ENCODE results near the gene STC2.

GRCh38 chr5:173333925-173334661, 5.9 kb upstream of the STC2 start:
- TF ChIP-seq CTCF (optimal IDR thresholded peaks at IDR 0.05 in 1 of 3, IDR thresholded peaks at IDR 0.05 in 1 of 3, conservative IDR thresholded peaks at IDR 0.05 in 1 of 3; ENCODE audit: extremely low read depth in 1 of 3, insufficient read depth in 2 of 3, low read length in 3 of 3) (no peak), EZH2 (IDR thresholded peaks at IDR 0.05; ENCODE audit: low read length) (no peak)

Measured in keratinocyte (primary cell).